CD4-positive, alpha-beta T cell (primary cell): ENCODE results near the gene ERN1. TPM values are rescaled to one million over a fixed set of nuclear protein-coding genes. Genes with fewer than 3 reads are reported as not detected.

Experiments used
- ATAC-seq: fragments of 200-7000 bp; cut with Tn5 transposase; one replicate; pipeline ENCODE4 v1.10.0; 2022; ENCODE audit warnings: mild to moderate bottlenecking; ENCODE audit not compliant: poor library complexity
- CTCF ChIA-PET: fragments of 350-600 bp; sonication (Branson Sonifier 250); formaldehyde crosslinking; loops from one replicate; lab custom pipeline; 2021; ENCODE audit warnings: antibody characterized with exemption, inconsistent platforms; lab: Charles Lee
- POLR2A ChIA-PET: fragments of 350-600 bp; sonication (Branson Sonifier 250); formaldehyde crosslinking; loops from one replicate; lab custom pipeline; 2021; ENCODE audit warnings: antibody characterized with exemption, inconsistent platforms; lab: Charles Lee
- DNase-seq, 14 experiments: peaks; one replicate each; pipeline ENCODE4 v3.0.0-alpha.2; 2013 to 2020; ENCODE audit warnings: mixed read lengths in 2 of 14
- H3K27ac ChIP-seq, 2 donors: one replicate each; pipeline versions ENCODE4 v1.5.1 to v1.7.0; 2013; ENCODE audit warnings: low read length in 2 of 2, low read depth in 1 of 2, mild to moderate bottlenecking in 1 of 2
- H3K27me3 ChIP-seq, 2 experiments: 1 replicate in 1 of 2; 2 replicates in 1 of 2; pipeline versions ENCODE4 v1.6.1 to v1.7.0; 2013; ENCODE audit warnings: low read length in 2 of 2, control low read depth in 1 of 2, mild to moderate bottlenecking in 1 of 2, moderate library complexity in 1 of 2; ENCODE audit not compliant: insufficient read depth in 2 of 2, control insufficient read depth in 1 of 2
- H3K36me3 ChIP-seq: one replicate; pipeline ENCODE4 v1.6.1; 2013; ENCODE audit warnings: low read length, control low read depth; ENCODE audit not compliant: insufficient read depth
- H3K4me1 ChIP-seq: one replicate; pipeline ENCODE4 v1.6.1; 2013; ENCODE audit warnings: low read length, control low read depth; ENCODE audit not compliant: insufficient read depth
- H3K4me3 ChIP-seq: one replicate; pipeline ENCODE4 v1.5.1; 2013; ENCODE audit warnings: mild to moderate bottlenecking, low read length, moderate library complexity
- H3K9me3 ChIP-seq, 2 experiments: 1 replicate in 1 of 2; 2 replicates in 1 of 2; pipeline versions ENCODE4 v1.6.1 to v1.7.0; 2013; ENCODE audit warnings: low read length in 2 of 2, mild to moderate bottlenecking in 2 of 2, control low read depth in 1 of 2, moderate library complexity in 1 of 2; ENCODE audit not compliant: control insufficient read depth in 1 of 2, insufficient read depth in 1 of 2
- H3K27ac Mint-ChIP-seq: one replicate; pipeline ENCODE4 v1.8.0; 2020; ENCODE audit warnings: mixed read lengths
- H3K27me3 Mint-ChIP-seq: one replicate; pipeline ENCODE4 v1.8.0; 2021; ENCODE audit warnings: mixed read lengths
- H3K36me3 Mint-ChIP-seq: one replicate; pipeline ENCODE4 v1.8.0; 2021; ENCODE audit warnings: low read depth, mixed read lengths
- H3K4me1 Mint-ChIP-seq: one replicate; pipeline ENCODE4 v1.8.0; 2021; ENCODE audit warnings: low read depth, mixed read lengths
- H3K4me3 Mint-ChIP-seq: one replicate; pipeline ENCODE4 v1.8.0; 2020; ENCODE audit warnings: mild to moderate bottlenecking, mixed read lengths
- H3K9me3 Mint-ChIP-seq: one replicate; pipeline ENCODE4 v1.8.0; 2020; ENCODE audit warnings: mixed read lengths
- intact Hi-C, 2 experiments: fragments of 100-400 bp; cut with DNase I in 1 of 2; cut with micrococcal nuclease in 1 of 2; formaldehyde crosslinking; loops; one replicate each; pipeline versions ENCODE4 v1.15.1 to v1.9.0; 2023 to 2025; cut with DNase I, micrococcal nuclease
- total RNA-seq, 174 experiments: library from RNA in 2 of 174; stranded (reverse) in 2 of 174; gene quantifications; one replicate each; pipeline ENCODE4 v1.2.3 and lab custom pipeline; 2021 to 2026
- TF ChIP-seq, protein P1 (sequence below): fragments of 200-600 bp; IDR thresholded peaks from one replicate; pipeline ENCODE4 v1.8.0; 2022; ENCODE audit warnings: antibody characterized with exemption, mild to moderate bottlenecking

Gene ERN1
- total RNA-seq, 2 experiments from 2014 or later: 62.7 to 67.8 TPM

GRCh38 chr17:64134216-64134970, 4.4 kb upstream of the ERN1 start:
- no peaks in the 10 kb centered on the region for H3K36me3 ChIP-seq
- ChIA-PET CTCF (interaction anchor here (0.6 to 9.5 kb wide), 28 partner anchors 8 to 244 kb away, joined by 3 to 170 read pairs (median 4); partner anchors contain the start of genes GH1 and ICAM2), POLR2A (interaction anchor here (0.6 to 7.1 kb wide), 19 partner anchors 12 to 223 kb away, joined by 3 to 166 read pairs (median 4); partner anchors contain the start of gene ICAM2)
- Mint-ChIP-seq H3K27me3 (no peaks in the 10 kb centered on the region), H3K4me1 (peaks cover 20% of the 10 kb centered on the region), H3K36me3 (peaks cover 5% of the 10 kb centered on the region), H3K9me3 (no peaks in the 10 kb centered on the region), H3K4me3 (no peak overlapping the region), H3K27ac (no peak overlapping the region)
- H3K4me3 ChIP-seq: no peak overlapping the region
- TF ChIP-seq, protein P1, sequence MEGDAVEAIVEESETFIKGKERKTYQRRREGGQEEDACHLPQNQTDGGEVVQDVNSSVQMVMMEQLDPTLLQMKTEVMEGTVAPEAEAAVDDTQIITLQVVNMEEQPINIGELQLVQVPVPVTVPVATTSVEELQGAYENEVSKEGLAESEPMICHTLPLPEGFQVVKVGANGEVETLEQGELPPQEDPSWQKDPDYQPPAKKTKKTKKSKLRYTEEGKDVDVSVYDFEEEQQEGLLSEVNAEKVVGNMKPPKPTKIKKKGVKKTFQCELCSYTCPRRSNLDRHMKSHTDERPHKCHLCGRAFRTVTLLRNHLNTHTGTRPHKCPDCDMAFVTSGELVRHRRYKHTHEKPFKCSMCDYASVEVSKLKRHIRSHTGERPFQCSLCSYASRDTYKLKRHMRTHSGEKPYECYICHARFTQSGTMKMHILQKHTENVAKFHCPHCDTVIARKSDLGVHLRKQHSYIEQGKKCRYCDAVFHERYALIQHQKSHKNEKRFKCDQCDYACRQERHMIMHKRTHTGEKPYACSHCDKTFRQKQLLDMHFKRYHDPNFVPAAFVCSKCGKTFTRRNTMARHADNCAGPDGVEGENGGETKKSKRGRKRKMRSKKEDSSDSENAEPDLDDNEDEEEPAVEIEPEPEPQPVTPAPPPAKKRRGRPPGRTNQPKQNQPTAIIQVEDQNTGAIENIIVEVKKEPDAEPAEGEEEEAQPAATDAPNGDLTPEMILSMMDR: no peak
- H3K27me3 ChIP-seq: no peaks in the 10 kb centered on the region
- H3K9me3 ChIP-seq: no peaks in the 10 kb centered on the region
- no peak overlapping the region for H3K27ac ChIP-seq
- ATAC-seq (no peak), DNase-seq (no peak)
- peaks cover 21% of the 10 kb centered on the region for H3K4me1 ChIP-seq
- intact Hi-C loops: loop anchor here (2.0 to 5.0 kb wide), 3 partner anchors 52 to 224 kb away; partner anchors contain the start of genes CSHL1 (in 1 of the 2) and GH1 (in 1 of the 2)

DNA sequence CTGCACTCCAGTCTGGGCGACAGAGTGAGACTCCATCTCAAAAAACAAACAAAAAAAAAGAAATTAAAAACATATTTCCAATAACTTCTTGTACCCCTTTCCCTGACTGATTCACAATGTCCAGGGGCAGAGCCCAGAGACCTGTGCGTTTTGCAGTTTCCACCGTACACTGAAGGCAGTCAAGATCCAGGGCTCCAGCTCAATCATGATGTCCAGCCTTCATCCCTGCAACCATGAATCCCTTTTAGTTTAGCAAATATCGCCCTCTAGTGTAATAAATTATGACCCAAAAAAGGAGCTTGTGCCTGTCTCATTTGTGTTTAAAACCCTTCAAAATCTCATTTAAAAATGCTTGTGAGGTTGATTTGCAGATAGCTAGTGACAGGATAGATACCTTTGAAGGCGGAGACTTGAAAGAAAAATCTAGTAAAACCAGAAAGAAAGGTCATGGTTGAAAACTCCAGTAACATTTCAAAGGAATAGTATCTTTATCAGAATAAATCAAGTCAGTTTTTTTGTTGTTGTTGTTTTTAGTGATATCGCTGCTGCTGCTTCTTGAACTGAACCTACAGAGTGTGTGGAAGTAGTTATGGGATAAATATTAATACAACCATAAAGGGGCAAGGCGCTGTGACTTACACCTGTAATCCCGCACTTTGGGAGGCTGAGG, 3.7 kb upstream of the ERN1 start:
- no peak for ATAC-seq
- Histone ChIP-seq H3K36me3 (no peaks in the 10 kb centered on the region), H3K27me3 (no peaks in the 10 kb centered on the region), H3K4me1 (peaks cover 26% of the 10 kb centered on the region), H3K4me3 (no peak overlapping the region), H3K27ac (no peak overlapping the region), H3K9me3 (no peaks in the 10 kb centered on the region)
- Mint-ChIP-seq H3K9me3 (no peaks in the 10 kb centered on the region), H3K36me3 (peaks cover 10% of the 10 kb centered on the region), H3K27me3 (no peaks in the 10 kb centered on the region), H3K4me1 (peaks cover 26% of the 10 kb centered on the region), H3K4me3 (peak overlapping the region; percentile 47), H3K27ac (peak overlapping the region; percentile 40)
- POLR2A ChIA-PET: interaction anchor here (0.6 to 7.1 kb wide), 20 partner anchors 12 to 222 kb away, joined by 3 to 166 read pairs (median 4); partner anchors contain the start of gene ICAM2
- intact Hi-C loops: loop anchor here (1.0 to 5.0 kb wide), 6 partner anchors 51 to 223 kb away; partner anchors contain the start of genes CSHL1 (in 1 of the 2) and GH1 (in 1 of the 2)
- DNase-seq: peak in 4 of 14 experiments; percentile 28 to 77 (median 76)
- CTCF ChIA-PET: interaction anchor here (0.6 to 9.5 kb wide), 29 partner anchors 9 to 243 kb away, joined by 3 to 170 read pairs (median 3); partner anchors contain the start of genes GH1 and ICAM2
- TF ChIP-seq, protein P1: peak; percentile 94

DNA sequence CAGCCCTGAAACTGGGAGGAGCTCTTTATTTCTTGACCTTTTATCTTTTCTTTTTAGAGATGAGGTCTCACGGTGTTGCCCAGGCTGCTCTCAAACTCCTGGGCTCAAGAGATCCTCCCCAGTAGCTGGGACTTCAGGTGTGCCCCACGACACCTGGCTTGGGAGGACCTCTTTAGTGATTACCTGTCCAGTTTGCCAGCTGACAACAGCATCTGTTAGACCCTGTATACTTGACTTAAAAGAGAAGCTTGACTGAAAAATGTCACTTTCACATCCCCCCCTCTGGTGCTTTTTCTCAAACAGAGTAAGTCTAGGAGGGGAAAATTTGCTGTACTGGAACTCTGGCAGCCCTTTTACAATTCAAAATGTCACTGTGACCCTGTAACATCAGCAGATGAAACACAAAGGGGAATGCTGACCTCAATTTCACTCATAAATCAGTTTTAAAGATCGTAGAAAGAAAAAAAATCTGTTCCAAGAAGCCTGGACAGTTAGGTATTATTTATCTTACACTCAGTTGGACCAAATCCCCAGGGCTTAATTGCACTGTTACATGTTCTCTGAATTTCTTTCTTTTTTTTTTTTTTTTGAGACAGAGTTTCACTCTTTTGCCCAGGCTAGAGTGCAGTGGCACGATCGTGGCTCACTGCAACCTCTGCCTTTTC, 1.8 kb upstream of the ERN1 start:
- Mint-ChIP-seq H3K27me3 (no peaks in the 10 kb centered on the region), H3K27ac (peak overlapping the region; percentile 92), H3K4me3 (no peak overlapping the region), H3K36me3 (peaks cover 11% of the 10 kb centered on the region), H3K9me3 (no peaks in the 10 kb centered on the region), H3K4me1 (peaks cover 39% of the 10 kb centered on the region)
- Histone ChIP-seq H3K4me3 (no peak overlapping the region), H3K27ac (no peak overlapping the region), H3K4me1 (peaks cover 30% of the 10 kb centered on the region), H3K27me3 (no peaks in the 10 kb centered on the region), H3K36me3 (no peaks in the 10 kb centered on the region), H3K9me3 (no peaks in the 10 kb centered on the region)
- POLR2A ChIA-PET: interaction anchor here (0.9 to 7.1 kb wide), 9 partner anchors 11 to 212 kb away, joined by 3 to 166 read pairs (median 60); partner anchors contain the start of genes CD79B and ICAM2
- no peak for DNase-seq
- TF ChIP-seq, protein P1: no peak
- intact Hi-C loops: loop anchor here in 1 of 2 experiments (2.0 to 5.0 kb wide), 3 partner anchors 29 to 214 kb away; partner anchors contain the start of gene GH1
- CTCF ChIA-PET: interaction anchor here (2.6 to 9.5 kb wide), 4 partner anchors 17 to 213 kb away, joined by 13 to 170 read pairs (median 28); partner anchors contain the start of gene GH1
- ATAC-seq: no peak
